WTC11 (cell line): ENCODE results near the gene HS3ST3A1. TPM values are rescaled to one million over a fixed set of nuclear protein-coding genes. Genes with fewer than 3 reads are reported as not detected.
"Not testable (repeated sequence)": the region's sequence is repeated elsewhere in the genome, so short reads cannot be mapped to it uniquely, and the experiment has no call there.

Experiments
- ATAC-seq: fragments of 200-7000 bp; cut with Tn5 transposase; 2 replicates; pipeline ENCODE4 v1.10.0; 2021; ENCODE audit warnings: mild to moderate bottlenecking, moderate library complexity
- CTCF ChIA-PET: fragments of 300-600 bp; sonication (Branson Sonifier 250); formaldehyde crosslinking; loops from one replicate; lab custom pipeline; 2021; ENCODE audit warnings: antibody characterized with exemption; lab: Charles Lee
- POLR2A ChIA-PET: fragments of 350-600 bp; sonication (Branson Sonifier 250); formaldehyde crosslinking; loops from one replicate; lab custom pipeline; 2021; ENCODE audit warnings: antibody characterized with exemption; lab: Charles Lee
- DNase-seq: peaks from one replicate; pipeline ENCODE4 v3.0.0; 2021; ENCODE audit warnings: low spot score
- H3K27ac Mint-ChIP-seq: 2 replicates; pipeline ENCODE4 v1.8.0; 2021; ENCODE audit warnings: mixed read lengths
- H3K27me3 Mint-ChIP-seq: 2 replicates; pipeline ENCODE4 v1.8.0; 2021; ENCODE audit warnings: low read depth, mild to moderate bottlenecking, moderate library complexity, mixed read lengths
- H3K36me3 Mint-ChIP-seq: 2 replicates; pipeline ENCODE4 v1.8.0; 2021; ENCODE audit warnings: mixed read lengths
- H3K4me1 Mint-ChIP-seq: 2 replicates; pipeline ENCODE4 v1.8.0; 2022; ENCODE audit warnings: mixed read lengths
- H3K4me3 Mint-ChIP-seq: 2 replicates; pipeline ENCODE4 v1.8.0; 2021; ENCODE audit warnings: mild to moderate bottlenecking, moderate library complexity, mixed read lengths
- H3K9me3 Mint-ChIP-seq: 2 replicates; pipeline ENCODE4 v1.8.0; 2021; ENCODE audit warnings: mixed read lengths
- CBFB ChIP-seq: sonication (generic); formaldehyde crosslinking; IDR thresholded peaks from 2 replicates; pipeline ENCODE4 v1.8.1; 2022; ENCODE audit warnings: mild to moderate bottlenecking, low read depth, missing genetic modification reagents
- MYBL2 ChIP-seq: sonication (generic); formaldehyde crosslinking; IDR thresholded peaks from 2 replicates; pipeline ENCODE4 v1.8.1; 2023; ENCODE audit warnings: mild to moderate bottlenecking, moderate library complexity, missing genetic modification reagents
- NFYB ChIP-seq: sonication (generic); formaldehyde crosslinking; conservative IDR thresholded peaks from 2 replicates; pipeline ENCODE4 v1.8.0; 2022; ENCODE audit warnings: low read depth, missing genetic modification reagents
- PRRX2 ChIP-seq: fragments of 250-450 bp; sonication (Bioruptor Pico); IDR thresholded peaks from 2 replicates; pipeline ENCODE4 v1.8.0; 2021; ENCODE audit warnings: mild to moderate bottlenecking
- SMAD3 ChIP-seq: sonication (generic); formaldehyde crosslinking; IDR thresholded peaks from 2 replicates; pipeline ENCODE4 v1.8.0; 2022; ENCODE audit warnings: missing genetic modification reagents, mild to moderate bottlenecking, borderline replicate concordance
- SOX15 ChIP-seq: fragments of 250-450 bp; sonication (Bioruptor Pico); IDR thresholded peaks from 2 replicates; pipeline ENCODE4 v1.9.0; 2021; ENCODE audit warnings: mild to moderate bottlenecking
- SP1 ChIP-seq: sonication (generic); formaldehyde crosslinking; conservative IDR thresholded peaks from 2 replicates; pipeline ENCODE4 v1.8.1; 2022; ENCODE audit warnings: missing genetic modification reagents
- ZNF138 ChIP-seq: sonication (generic); formaldehyde crosslinking; conservative IDR thresholded peaks from 2 replicates; pipeline ENCODE4 v1.8.1; 2022; ENCODE audit warnings: mild to moderate bottlenecking, moderate library complexity, missing genetic modification reagents
- ZNF423 ChIP-seq: fragments of 250-450 bp; sonication (Bioruptor Pico); IDR thresholded peaks from 2 replicates; pipeline ENCODE4 v2.1.2; 2022; ENCODE audit warnings: mild to moderate bottlenecking, moderate library complexity
- total RNA-seq: library from RNA; stranded (reverse); gene quantifications from 3 replicates; pipeline ENCODE4 v1.2.3, GENCODE V29; 2021
- TF ChIP-seq, protein P1 (sequence below): sonication (generic); formaldehyde crosslinking; IDR thresholded peaks from 2 replicates; pipeline ENCODE4 v1.8.1; 2022; ENCODE audit warnings: low read depth, missing genetic modification reagents, borderline replicate concordance
- TF ChIP-seq, protein P2 (sequence below): sonication (generic); formaldehyde crosslinking; IDR thresholded peaks from 2 replicates; pipeline ENCODE4 v1.8.1; 2022; ENCODE audit warnings: low read depth, mild to moderate bottlenecking, moderate library complexity, missing genetic modification reagents, borderline replicate concordance
- TF ChIP-seq, protein P3 (sequence below): sonication (generic); formaldehyde crosslinking; IDR thresholded peaks from 2 replicates; pipeline ENCODE4 v1.8.0; 2022; ENCODE audit warnings: mild to moderate bottlenecking, missing genetic modification reagents
- TF ChIP-seq, protein P4 (sequence below): sonication (generic); formaldehyde crosslinking; IDR thresholded peaks from 2 replicates; pipeline ENCODE4 v1.8.0; 2022; ENCODE audit warnings: missing genetic modification reagents
- TF ChIP-seq, protein P5 (sequence below): sonication (generic); formaldehyde crosslinking; IDR thresholded peaks from 2 replicates; pipeline ENCODE4 v1.8.1; 2023; ENCODE audit warnings: mild to moderate bottlenecking, missing genetic modification reagents, borderline replicate concordance
- TF ChIP-seq, protein P6 (sequence below): fragments of 200-600 bp; IDR thresholded peaks from 2 replicates; pipeline ENCODE4 v1.8.0; 2022; ENCODE audit warnings: antibody characterized with exemption
- TF ChIP-seq, protein P7 (sequence below): fragments of 250-450 bp; sonication (Bioruptor Pico); IDR thresholded peaks from 2 replicates; pipeline ENCODE4 v1.9.0; 2021; ENCODE audit warnings: mild to moderate bottlenecking

Gene HS3ST3A1
- total RNA-seq, 1 experiment from 2014 or later, result 9.7 TPM

DNA sequence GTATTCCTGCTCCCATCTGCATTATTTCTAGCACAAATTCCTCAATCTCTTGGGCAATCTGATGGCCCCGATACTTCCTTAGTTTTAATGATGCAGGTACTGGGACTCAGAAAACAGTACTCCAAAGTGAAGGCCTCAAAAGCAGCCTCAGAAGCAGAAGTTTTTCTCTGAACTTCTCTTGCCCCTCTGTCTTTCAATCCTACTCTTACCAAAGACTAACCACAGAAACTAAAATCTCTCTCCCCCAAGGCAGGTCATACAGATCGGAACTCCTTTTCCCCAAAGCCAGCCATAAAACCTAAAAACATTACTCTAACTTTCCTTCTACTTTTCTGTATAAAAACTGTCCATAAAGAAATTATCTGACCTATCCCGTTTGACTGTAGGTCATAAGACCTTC is 103.5 kb downstream of the HS3ST3A1 start:
- ChIA-PET CTCF (no interaction called here), POLR2A (no interaction called here)
- TF ChIP-seq ZNF423 (CRISPR knock-in tag) (no peak), SP1 (CRISPR knock-in tag) (no peak), ZNF138 (CRISPR knock-in tag) (no peak), CBFB (no peak)
- TF ChIP-seq, protein P1, sequence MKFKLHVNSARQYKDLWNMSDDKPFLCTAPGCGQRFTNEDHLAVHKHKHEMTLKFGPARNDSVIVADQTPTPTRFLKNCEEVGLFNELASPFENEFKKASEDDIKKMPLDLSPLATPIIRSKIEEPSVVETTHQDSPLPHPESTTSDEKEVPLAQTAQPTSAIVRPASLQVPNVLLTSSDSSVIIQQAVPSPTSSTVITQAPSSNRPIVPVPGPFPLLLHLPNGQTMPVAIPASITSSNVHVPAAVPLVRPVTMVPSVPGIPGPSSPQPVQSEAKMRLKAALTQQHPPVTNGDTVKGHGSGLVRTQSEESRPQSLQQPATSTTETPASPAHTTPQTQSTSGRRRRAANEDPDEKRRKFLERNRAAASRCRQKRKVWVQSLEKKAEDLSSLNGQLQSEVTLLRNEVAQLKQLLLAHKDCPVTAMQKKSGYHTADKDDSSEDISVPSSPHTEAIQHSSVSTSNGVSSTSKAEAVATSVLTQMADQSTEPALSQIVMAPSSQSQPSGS (CRISPR knock-in tag), result no peak
- H3K27ac Mint-ChIP-seq, result no peak overlapping the region
- H3K9me3 Mint-ChIP-seq, result no peaks in the 10 kb centered on the region
- no peak for DNase-seq
- H3K27me3 Mint-ChIP-seq, result no peaks in the 10 kb centered on the region
- peaks cover 7% of the 10 kb centered on the region for H3K36me3 Mint-ChIP-seq
- H3K4me1 Mint-ChIP-seq, result no peaks in the 10 kb centered on the region
- H3K4me3 Mint-ChIP-seq, result no peak overlapping the region
- no peak for ATAC-seq

DNA sequence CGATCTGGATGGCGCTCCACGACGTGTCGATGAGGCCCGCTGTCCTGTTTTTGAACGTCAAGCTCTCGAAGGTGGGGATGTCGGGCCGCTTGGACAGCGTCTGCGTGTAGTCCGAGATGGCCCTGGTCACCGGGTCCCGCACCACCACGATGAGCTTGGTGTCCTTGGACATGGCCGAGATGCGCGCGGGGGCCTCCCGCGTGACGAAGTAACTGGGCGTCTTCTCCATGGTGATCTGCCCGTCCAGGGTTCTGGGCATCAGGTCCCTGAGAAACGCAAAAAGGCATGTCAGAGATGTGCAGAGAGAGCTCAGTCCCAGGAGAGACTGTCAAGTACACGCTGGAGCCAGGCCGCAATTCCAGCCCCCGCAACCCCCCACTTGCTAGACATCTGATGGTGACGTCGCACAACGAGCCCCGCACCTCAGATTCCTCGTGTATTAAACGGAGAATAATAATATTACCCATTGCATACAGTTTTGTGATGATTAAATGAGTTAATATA is 105.1 kb downstream of the HS3ST3A1 start:
- H3K4me1 Mint-ChIP-seq, DNase-seq, H3K27me3 Mint-ChIP-seq, H3K36me3 Mint-ChIP-seq, H3K4me3 Mint-ChIP-seq, ATAC-seq, CTCF ChIA-PET, H3K27ac Mint-ChIP-seq, H3K9me3 Mint-ChIP-seq, POLR2A ChIA-PET: not testable (repeated sequence)

DNA sequence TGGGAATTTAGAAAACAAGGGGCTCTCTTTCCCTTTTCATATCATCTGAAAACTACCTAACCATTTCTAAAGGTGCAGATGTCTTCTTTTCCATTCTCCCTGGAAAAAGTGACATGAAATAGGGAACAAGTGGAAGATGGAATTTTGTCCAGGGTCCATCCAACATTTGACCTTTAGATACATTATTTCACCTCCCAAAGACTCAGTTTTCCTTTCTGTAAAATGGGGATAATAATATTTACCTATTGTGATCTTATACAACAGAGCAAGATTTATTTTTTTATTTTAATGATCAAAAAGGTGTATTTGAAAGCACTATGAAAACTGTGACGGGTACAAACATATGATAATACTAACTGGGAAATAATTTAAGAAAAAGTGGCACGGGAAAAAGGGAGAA is 106.3 kb downstream of the HS3ST3A1 start:
- no peak for DNase-seq
- no peak overlapping the region for H3K27ac Mint-ChIP-seq
- ChIA-PET POLR2A (no interaction called here), CTCF (no interaction called here)
- no peaks in the 10 kb centered on the region for H3K9me3 Mint-ChIP-seq
- peaks cover 6% of the 10 kb centered on the region; the same call in 1 of the 2 replicates for H3K4me1 Mint-ChIP-seq
- peaks cover 7% of the 10 kb centered on the region for H3K36me3 Mint-ChIP-seq
- ATAC-seq, result no peak
- no peaks in the 10 kb centered on the region for H3K27me3 Mint-ChIP-seq
- H3K4me3 Mint-ChIP-seq, result no peak overlapping the region
- TF ChIP-seq, protein P2, sequence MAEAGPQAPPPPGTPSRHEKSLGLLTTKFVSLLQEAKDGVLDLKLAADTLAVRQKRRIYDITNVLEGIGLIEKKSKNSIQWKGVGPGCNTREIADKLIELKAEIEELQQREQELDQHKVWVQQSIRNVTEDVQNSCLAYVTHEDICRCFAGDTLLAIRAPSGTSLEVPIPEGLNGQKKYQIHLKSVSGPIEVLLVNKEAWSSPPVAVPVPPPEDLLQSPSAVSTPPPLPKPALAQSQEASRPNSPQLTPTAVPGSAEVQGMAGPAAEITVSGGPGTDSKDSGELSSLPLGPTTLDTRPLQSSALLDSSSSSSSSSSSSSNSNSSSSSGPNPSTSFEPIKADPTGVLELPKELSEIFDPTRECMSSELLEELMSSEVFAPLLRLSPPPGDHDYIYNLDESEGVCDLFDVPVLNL (CRISPR knock-in tag), result no peak
- TF ChIP-seq PRRX2 (CRISPR knock-in tag) (no peak), SOX15 (CRISPR knock-in tag) (no peak), NFYB (no peak), MYBL2 (CRISPR knock-in tag) (no peak), SMAD3 (CRISPR knock-in tag) (no peak)
- TF ChIP-seq, protein P3, sequence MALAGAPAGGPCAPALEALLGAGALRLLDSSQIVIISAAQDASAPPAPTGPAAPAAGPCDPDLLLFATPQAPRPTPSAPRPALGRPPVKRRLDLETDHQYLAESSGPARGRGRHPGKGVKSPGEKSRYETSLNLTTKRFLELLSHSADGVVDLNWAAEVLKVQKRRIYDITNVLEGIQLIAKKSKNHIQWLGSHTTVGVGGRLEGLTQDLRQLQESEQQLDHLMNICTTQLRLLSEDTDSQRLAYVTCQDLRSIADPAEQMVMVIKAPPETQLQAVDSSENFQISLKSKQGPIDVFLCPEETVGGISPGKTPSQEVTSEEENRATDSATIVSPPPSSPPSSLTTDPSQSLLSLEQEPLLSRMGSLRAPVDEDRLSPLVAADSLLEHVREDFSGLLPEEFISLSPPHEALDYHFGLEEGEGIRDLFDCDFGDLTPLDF (CRISPR knock-in tag), result no peak
- TF ChIP-seq, protein P4, sequence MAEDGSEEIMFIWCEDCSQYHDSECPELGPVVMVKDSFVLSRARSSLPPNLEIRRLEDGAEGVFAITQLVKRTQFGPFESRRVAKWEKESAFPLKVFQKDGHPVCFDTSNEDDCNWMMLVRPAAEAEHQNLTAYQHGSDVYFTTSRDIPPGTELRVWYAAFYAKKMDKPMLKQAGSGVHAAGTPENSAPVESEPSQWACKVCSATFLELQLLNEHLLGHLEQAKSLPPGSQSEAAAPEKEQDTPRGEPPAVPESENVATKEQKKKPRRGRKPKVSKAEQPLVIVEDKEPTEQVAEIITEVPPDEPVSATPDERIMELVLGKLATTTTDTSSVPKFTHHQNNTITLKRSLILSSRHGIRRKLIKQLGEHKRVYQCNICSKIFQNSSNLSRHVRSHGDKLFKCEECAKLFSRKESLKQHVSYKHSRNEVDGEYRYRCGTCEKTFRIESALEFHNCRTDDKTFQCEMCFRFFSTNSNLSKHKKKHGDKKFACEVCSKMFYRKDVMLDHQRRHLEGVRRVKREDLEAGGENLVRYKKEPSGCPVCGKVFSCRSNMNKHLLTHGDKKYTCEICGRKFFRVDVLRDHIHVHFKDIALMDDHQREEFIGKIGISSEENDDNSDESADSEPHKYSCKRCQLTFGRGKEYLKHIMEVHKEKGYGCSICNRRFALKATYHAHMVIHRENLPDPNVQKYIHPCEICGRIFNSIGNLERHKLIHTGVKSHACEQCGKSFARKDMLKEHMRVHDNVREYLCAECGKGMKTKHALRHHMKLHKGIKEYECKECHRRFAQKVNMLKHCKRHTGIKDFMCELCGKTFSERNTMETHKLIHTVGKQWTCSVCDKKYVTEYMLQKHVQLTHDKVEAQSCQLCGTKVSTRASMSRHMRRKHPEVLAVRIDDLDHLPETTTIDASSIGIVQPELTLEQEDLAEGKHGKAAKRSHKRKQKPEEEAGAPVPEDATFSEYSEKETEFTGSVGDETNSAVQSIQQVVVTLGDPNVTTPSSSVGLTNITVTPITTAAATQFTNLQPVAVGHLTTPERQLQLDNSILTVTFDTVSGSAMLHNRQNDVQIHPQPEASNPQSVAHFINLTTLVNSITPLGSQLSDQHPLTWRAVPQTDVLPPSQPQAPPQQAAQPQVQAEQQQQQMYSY (CRISPR knock-in tag), result no peak
- TF ChIP-seq, protein P5, sequence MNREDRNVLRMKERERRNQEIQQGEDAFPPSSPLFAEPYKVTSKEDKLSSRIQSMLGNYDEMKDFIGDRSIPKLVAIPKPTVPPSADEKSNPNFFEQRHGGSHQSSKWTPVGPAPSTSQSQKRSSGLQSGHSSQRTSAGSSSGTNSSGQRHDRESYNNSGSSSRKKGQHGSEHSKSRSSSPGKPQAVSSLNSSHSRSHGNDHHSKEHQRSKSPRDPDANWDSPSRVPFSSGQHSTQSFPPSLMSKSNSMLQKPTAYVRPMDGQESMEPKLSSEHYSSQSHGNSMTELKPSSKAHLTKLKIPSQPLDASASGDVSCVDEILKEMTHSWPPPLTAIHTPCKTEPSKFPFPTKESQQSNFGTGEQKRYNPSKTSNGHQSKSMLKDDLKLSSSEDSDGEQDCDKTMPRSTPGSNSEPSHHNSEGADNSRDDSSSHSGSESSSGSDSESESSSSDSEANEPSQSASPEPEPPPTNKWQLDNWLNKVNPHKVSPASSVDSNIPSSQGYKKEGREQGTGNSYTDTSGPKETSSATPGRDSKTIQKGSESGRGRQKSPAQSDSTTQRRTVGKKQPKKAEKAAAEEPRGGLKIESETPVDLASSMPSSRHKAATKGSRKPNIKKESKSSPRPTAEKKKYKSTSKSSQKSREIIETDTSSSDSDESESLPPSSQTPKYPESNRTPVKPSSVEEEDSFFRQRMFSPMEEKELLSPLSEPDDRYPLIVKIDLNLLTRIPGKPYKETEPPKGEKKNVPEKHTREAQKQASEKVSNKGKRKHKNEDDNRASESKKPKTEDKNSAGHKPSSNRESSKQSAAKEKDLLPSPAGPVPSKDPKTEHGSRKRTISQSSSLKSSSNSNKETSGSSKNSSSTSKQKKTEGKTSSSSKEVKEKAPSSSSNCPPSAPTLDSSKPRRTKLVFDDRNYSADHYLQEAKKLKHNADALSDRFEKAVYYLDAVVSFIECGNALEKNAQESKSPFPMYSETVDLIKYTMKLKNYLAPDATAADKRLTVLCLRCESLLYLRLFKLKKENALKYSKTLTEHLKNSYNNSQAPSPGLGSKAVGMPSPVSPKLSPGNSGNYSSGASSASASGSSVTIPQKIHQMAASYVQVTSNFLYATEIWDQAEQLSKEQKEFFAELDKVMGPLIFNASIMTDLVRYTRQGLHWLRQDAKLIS (CRISPR knock-in tag), result no peak
- TF ChIP-seq, protein P6, sequence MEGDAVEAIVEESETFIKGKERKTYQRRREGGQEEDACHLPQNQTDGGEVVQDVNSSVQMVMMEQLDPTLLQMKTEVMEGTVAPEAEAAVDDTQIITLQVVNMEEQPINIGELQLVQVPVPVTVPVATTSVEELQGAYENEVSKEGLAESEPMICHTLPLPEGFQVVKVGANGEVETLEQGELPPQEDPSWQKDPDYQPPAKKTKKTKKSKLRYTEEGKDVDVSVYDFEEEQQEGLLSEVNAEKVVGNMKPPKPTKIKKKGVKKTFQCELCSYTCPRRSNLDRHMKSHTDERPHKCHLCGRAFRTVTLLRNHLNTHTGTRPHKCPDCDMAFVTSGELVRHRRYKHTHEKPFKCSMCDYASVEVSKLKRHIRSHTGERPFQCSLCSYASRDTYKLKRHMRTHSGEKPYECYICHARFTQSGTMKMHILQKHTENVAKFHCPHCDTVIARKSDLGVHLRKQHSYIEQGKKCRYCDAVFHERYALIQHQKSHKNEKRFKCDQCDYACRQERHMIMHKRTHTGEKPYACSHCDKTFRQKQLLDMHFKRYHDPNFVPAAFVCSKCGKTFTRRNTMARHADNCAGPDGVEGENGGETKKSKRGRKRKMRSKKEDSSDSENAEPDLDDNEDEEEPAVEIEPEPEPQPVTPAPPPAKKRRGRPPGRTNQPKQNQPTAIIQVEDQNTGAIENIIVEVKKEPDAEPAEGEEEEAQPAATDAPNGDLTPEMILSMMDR, result no peak
- TF ChIP-seq, protein P7, sequence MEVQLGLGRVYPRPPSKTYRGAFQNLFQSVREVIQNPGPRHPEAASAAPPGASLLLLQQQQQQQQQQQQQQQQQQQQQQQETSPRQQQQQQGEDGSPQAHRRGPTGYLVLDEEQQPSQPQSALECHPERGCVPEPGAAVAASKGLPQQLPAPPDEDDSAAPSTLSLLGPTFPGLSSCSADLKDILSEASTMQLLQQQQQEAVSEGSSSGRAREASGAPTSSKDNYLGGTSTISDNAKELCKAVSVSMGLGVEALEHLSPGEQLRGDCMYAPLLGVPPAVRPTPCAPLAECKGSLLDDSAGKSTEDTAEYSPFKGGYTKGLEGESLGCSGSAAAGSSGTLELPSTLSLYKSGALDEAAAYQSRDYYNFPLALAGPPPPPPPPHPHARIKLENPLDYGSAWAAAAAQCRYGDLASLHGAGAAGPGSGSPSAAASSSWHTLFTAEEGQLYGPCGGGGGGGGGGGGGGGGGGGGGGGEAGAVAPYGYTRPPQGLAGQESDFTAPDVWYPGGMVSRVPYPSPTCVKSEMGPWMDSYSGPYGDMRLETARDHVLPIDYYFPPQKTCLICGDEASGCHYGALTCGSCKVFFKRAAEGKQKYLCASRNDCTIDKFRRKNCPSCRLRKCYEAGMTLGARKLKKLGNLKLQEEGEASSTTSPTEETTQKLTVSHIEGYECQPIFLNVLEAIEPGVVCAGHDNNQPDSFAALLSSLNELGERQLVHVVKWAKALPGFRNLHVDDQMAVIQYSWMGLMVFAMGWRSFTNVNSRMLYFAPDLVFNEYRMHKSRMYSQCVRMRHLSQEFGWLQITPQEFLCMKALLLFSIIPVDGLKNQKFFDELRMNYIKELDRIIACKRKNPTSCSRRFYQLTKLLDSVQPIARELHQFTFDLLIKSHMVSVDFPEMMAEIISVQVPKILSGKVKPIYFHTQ (CRISPR knock-in tag), result no peak
